Hepatocyte (in vitro differentiated cells): ENCODE data around the gene CYP4F12.

ENCODE experiments used
- CTCF ChIP-seq: fragments of 200-600 bp; sonication (generic); IDR thresholded peaks from 2 replicates; pipeline ENCODE4 v1.5.1; 2016; ENCODE audit warnings: antibody characterized with exemption, mild to moderate bottlenecking; ENCODE audit not compliant: poor library complexity
- EZH2 ChIP-seq: fragments of 200-600 bp; sonication (generic); IDR thresholded peaks from 2 replicates; pipeline ENCODE4 v1.6.1; 2016; ENCODE audit warnings: antibody characterized with exemption, mild to moderate bottlenecking, borderline replicate concordance
- EZH2phosphoT487 ChIP-seq: fragments of 200-600 bp; sonication (generic); IDR thresholded peaks from one replicate; pipeline ENCODE4 v1.6.1; 2018; ENCODE audit warnings: antibody characterized with exemption, mild to moderate bottlenecking, low read depth, moderate library complexity; ENCODE audit not compliant: unreplicated experiment, severe bottlenecking

GRCh38 chr19:15721268-15721667 is 48.4 kb downstream of the CYP4F12 start:
- TF ChIP-seq CTCF (no peak), EZH2phosphoT487 (no peak), EZH2 (no peak)
